ENCODE results near the gene MKRN1. TPM values are rescaled to one million over a fixed set of nuclear protein-coding genes. Genes with fewer than 3 reads are reported as not detected.
A peak's percentile ranks its signal among the peaks of the same experiment; 100 is the strongest.
"Not testable (repeated sequence)": the region's sequence is repeated elsewhere in the genome, so short reads cannot be mapped to it uniquely, and the experiment has no call there.

The MKRN1 gene
- total RNA-seq, 1 donor from 2014 or later = 113 TPM

GRCh38 chr7:140485500-140486265 is 6.4 kb upstream of the MKRN1 start:
- no peak for FAIRE-seq
- no peak for DNase-seq (ENCODE audit: low spot score in 2 of 2)

- FAIRE-seq (no peak), DNase-seq (ENCODE audit: low spot score in 2 of 2) (no peak)
Observed at GRCh38 chr7:140484951-140485499, 5.7 kb upstream of the MKRN1 start.

- FAIRE-seq (no peak), DNase-seq (ENCODE audit: low spot score in 2 of 2) (no peak)
Observed at GRCh38 chr7:140484479-140484878, 5.2 kb upstream of the MKRN1 start.

- DNase-seq (ENCODE audit: low spot score in 2 of 2) (no peak), FAIRE-seq (no peak)
Observed at GRCh38 chr7:140479739-140480084, 407 bp upstream of the MKRN1 start.

GRCh38 chr7:140478246-140479061 is 851 bp downstream of the MKRN1 start:
- FAIRE-seq = no peak

GRCh38 chr7:140476698-140477261 is 2.5 kb downstream of the MKRN1 start:
- no peak for DNase-seq (ENCODE audit: low spot score in 2 of 2)
- no peak for FAIRE-seq

More at GRCh38 chr7:140478246-140479061, 851 bp downstream of the MKRN1 start:
- peak in 1 of 2 donors; percentile 48 for DNase-seq (ENCODE audit: low spot score in 2 of 2)

GRCh38 chr7:140475747-140476333 is 3.5 kb downstream of the MKRN1 start:
- DNase-seq (ENCODE audit: low spot score in 2 of 2) (peak in 1 of 2 donors; percentile 37), FAIRE-seq (peak; percentile 26)

- FAIRE-seq (no peak), DNase-seq (ENCODE audit: low spot score in 2 of 2) (no peak)
Observed at GRCh38 chr7:140463111-140463510, 16.2 kb downstream of the MKRN1 start.

GRCh38 chr7:140458916-140459315 is 20.4 kb downstream of the MKRN1 start:
- DNase-seq (ENCODE audit: low spot score in 2 of 2) (no peak), FAIRE-seq (no peak)

GRCh38 chr7:140458201-140458600 is 21.1 kb downstream of the MKRN1 start:
- DNase-seq (ENCODE audit: low spot score in 2 of 2) (no peak), FAIRE-seq (no peak)

- FAIRE-seq (no peak), DNase-seq (ENCODE audit: low spot score in 2 of 2) (no peak)
Observed at GRCh38 chr7:140456551-140457051, 22.7 kb downstream of the MKRN1 start.

- FAIRE-seq (no peak), DNase-seq (ENCODE audit: low spot score in 2 of 2) (no peak)
Observed at GRCh38 chr7:140455743-140456142, 23.6 kb downstream of the MKRN1 start.

GRCh38 chr7:140454657-140455015 is 24.7 kb downstream of the MKRN1 start:
- DNase-seq (ENCODE audit: low spot score in 2 of 2) (no peak), FAIRE-seq (no peak)

GRCh38 chr7:140453785-140454656 is 25.3 kb downstream of the MKRN1 start:
- not testable (repeated sequence) for FAIRE-seq; DNase-seq (ENCODE audit: low spot score in 2 of 2)

GRCh38 chr7:140453273-140453672 is 26.0 kb downstream of the MKRN1 start:
- FAIRE-seq = no peak
- DNase-seq (ENCODE audit: low spot score in 2 of 2) = no peak

- DNase-seq (ENCODE audit: low spot score in 2 of 2) (no peak), FAIRE-seq (no peak)
Observed at GRCh38 chr7:140451716-140452115, 27.6 kb downstream of the MKRN1 start.

- no peak for DNase-seq (ENCODE audit: low spot score in 2 of 2)
- no peak for FAIRE-seq
Observed at GRCh38 chr7:140448781-140449480, 30.4 kb downstream of the MKRN1 start.

GRCh38 chr7:140447841-140448240 is 31.5 kb downstream of the MKRN1 start:
- FAIRE-seq = no peak
- DNase-seq (ENCODE audit: low spot score in 2 of 2) = no peak

GRCh38 chr7:140446467-140446866 is 32.8 kb downstream of the MKRN1 start:
- DNase-seq (ENCODE audit: low spot score in 2 of 2) = no peak
- FAIRE-seq = no peak
